Endodermal cell (in vitro differentiated cells): ENCODE results near the gene DEPDC7. TPM values are rescaled to one million over a fixed set of nuclear protein-coding genes. Genes with fewer than 3 reads are reported as not detected.

Experiments used
- DNase-seq: peaks from one replicate; pipeline ENCODE4 v3.0.0-alpha.2; 2017
- H3K27ac ChIP-seq: 2 replicates; pipeline ENCODE4 v1.5.1; 2013; ENCODE audit warnings: mild to moderate bottlenecking, low read depth, low read length, moderate library complexity
- H3K27me3 ChIP-seq: 2 replicates; pipeline ENCODE4 v1.6.1; 2013; ENCODE audit warnings: mild to moderate bottlenecking, low read length, moderate library complexity; ENCODE audit not compliant: insufficient read depth, control insufficient read depth, poor library complexity, severe bottlenecking
- H3K36me3 ChIP-seq: 2 replicates; pipeline ENCODE4 v1.7.0; 2013; ENCODE audit warnings: mild to moderate bottlenecking, low read length, moderate library complexity; ENCODE audit not compliant: control insufficient read depth, insufficient read depth
- H3K4me1 ChIP-seq: one replicate; pipeline ENCODE4 v1.7.0; 2013; ENCODE audit warnings: low read length; ENCODE audit not compliant: control insufficient read depth, insufficient read depth
- H3K4me3 ChIP-seq: 2 replicates; pipeline ENCODE4 v1.5.1; 2013; ENCODE audit warnings: mild to moderate bottlenecking, low read length, moderate library complexity
- H3K9ac ChIP-seq: 2 replicates; pipeline ENCODE4 v1.6.1; 2013; ENCODE audit warnings: mild to moderate bottlenecking, low read length, moderate library complexity; ENCODE audit not compliant: poor library complexity, severe bottlenecking; ENCODE audit errors: extremely low read depth
- H3K9me3 ChIP-seq: 2 replicates; pipeline ENCODE4 v1.6.1; 2013; ENCODE audit warnings: mild to moderate bottlenecking, low read length, moderate library complexity; ENCODE audit not compliant: control insufficient read depth
- H3K27ac Mint-ChIP-seq: 2 replicates; pipeline ENCODE4 v1.8.0; 2020; ENCODE audit warnings: mixed read lengths
- H3K27me3 Mint-ChIP-seq: 2 replicates; pipeline ENCODE4 v1.8.0; 2021; ENCODE audit warnings: mild to moderate bottlenecking, mixed read lengths; ENCODE audit not compliant: insufficient read depth
- H3K36me3 Mint-ChIP-seq: 2 replicates; pipeline ENCODE4 v1.8.0; 2020; ENCODE audit warnings: low read depth, mixed read lengths
- H3K4me1 Mint-ChIP-seq: 2 replicates; pipeline ENCODE4 v1.8.0; 2020; ENCODE audit warnings: mixed read lengths
- H3K4me3 Mint-ChIP-seq: 2 replicates; pipeline ENCODE4 v1.8.0; 2020; ENCODE audit warnings: mild to moderate bottlenecking, moderate library complexity, mixed read lengths
- H3K9me3 Mint-ChIP-seq: 2 replicates; pipeline ENCODE4 v1.8.0; 2020; ENCODE audit warnings: mild to moderate bottlenecking, mixed read lengths
- CTCF ChIP-seq: fragments of 200-600 bp; sonication (generic); conservative IDR thresholded peaks from 2 replicates; pipeline ENCODE4 v1.5.0; 2021; ENCODE audit warnings: antibody characterized with exemption, mild to moderate bottlenecking
- WGBS, 2 experiments: methylation state at CpG; one replicate each; pipeline versions ENCODE4 v1.1.5 to v1.1.7; 2013; ENCODE audit warnings: missing lambda C conversion rate in 2 of 2, mixed read lengths in 1 of 2; ENCODE audit not compliant: insufficient coverage in 1 of 2, insufficient read length in 1 of 2; 5-methylcytosine and 5-hydroxymethylcytosine counted together
- total RNA-seq, 2 donors: library from RNA; stranded (reverse); fragmentation: NEBNext Ultra II Directional in 1 of 2; extraction: Animal tissue kit (Norgen Biotek cat#: 25700) in 1 of 2; gene quantifications; 2 replicates in 1 of 2; 3 replicates in 1 of 2; pipeline ENCODE4 v1.2.1, GENCODE V29; 2021

The DEPDC7 gene
- total RNA-seq, 2 donors from 2014 or later: 7.7 to 11.4 TPM

DNA sequence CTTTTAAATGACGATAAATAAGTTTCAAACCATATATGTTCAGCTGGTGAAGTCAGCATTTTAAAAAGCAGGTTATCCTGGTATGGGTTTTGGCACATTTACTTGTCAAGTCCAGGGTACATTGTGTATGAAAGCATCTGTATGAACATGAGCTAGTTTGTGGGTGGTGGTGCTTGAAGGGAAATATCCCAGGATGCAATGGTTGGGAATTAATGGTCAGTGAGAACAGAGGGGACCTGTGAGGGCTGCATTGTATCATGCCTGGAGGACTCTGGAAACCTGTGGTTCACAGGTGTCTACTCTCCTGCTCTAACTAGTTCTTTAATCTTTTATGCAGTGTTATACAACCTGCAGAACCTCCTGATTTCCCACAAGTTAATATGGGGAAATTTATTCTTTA lies 5.8 kb downstream of the DEPDC7 start:
- peaks cover 45% of the 10 kb centered on the region for H3K4me1 Mint-ChIP-seq
- no peaks in the 10 kb centered on the region for H3K36me3 Mint-ChIP-seq
- peaks cover 14% of the 10 kb centered on the region for H3K27me3 Mint-ChIP-seq
- peaks cover 11% of the 10 kb centered on the region for H3K27me3 ChIP-seq
- WGBS, 2 experiments: 87% methylated on average over 1 of the region's 1 CpG; no CpG with 5 or more reads in 1 of the 2 experiments
- no peak overlapping the region for H3K4me3 Mint-ChIP-seq
- no peak overlapping the region for H3K9ac ChIP-seq
- H3K9me3 Mint-ChIP-seq: no peaks in the 10 kb centered on the region
- no peaks in the 10 kb centered on the region for H3K36me3 ChIP-seq
- H3K27ac Mint-ChIP-seq: no peak overlapping the region
- H3K4me1 ChIP-seq: peaks cover 13% of the 10 kb centered on the region
- TF ChIP-seq CTCF: no peak
- no peak overlapping the region for H3K4me3 ChIP-seq
- H3K27ac ChIP-seq: no peak overlapping the region
- H3K9me3 ChIP-seq: no peaks in the 10 kb centered on the region
- no peak for DNase-seq

- Histone ChIP-seq H3K9ac (no peak overlapping the region), H3K27me3 (peaks cover 7% of the 10 kb centered on the region), H3K9me3 (no peaks in the 10 kb centered on the region), H3K4me1 (peaks cover 13% of the 10 kb centered on the region), H3K4me3 (no peak overlapping the region), H3K27ac (no peak overlapping the region), H3K36me3 (no peaks in the 10 kb centered on the region)
- peaks cover 44% of the 10 kb centered on the region for H3K4me1 Mint-ChIP-seq
- no peak for DNase-seq
- 100% methylated on average over 1 of the region's 1 CpG for WGBS, 2 experiments
- H3K27ac Mint-ChIP-seq: no peak overlapping the region
- peaks cover 11% of the 10 kb centered on the region for H3K27me3 Mint-ChIP-seq
- no peaks in the 10 kb centered on the region for H3K36me3 Mint-ChIP-seq
- no peak for TF ChIP-seq CTCF
- no peak overlapping the region for H3K4me3 Mint-ChIP-seq
- no peaks in the 10 kb centered on the region for H3K9me3 Mint-ChIP-seq
These were observed 6.3 kb downstream of the DEPDC7 start for GRCh38 chr11:33021937-33022336.

GRCh38 chr11:33025339-33025722 lies 9.7 kb downstream of the DEPDC7 start:
- TF ChIP-seq CTCF: no peak
- no peak overlapping the region for H3K27ac Mint-ChIP-seq
- Histone ChIP-seq H3K36me3 (no peaks in the 10 kb centered on the region), H3K4me3 (no peak overlapping the region), H3K4me1 (peaks cover 18% of the 10 kb centered on the region), H3K27me3 (no peaks in the 10 kb centered on the region), H3K9me3 (no peaks in the 10 kb centered on the region), H3K9ac (no peak overlapping the region), H3K27ac (no peak overlapping the region)
- H3K36me3 Mint-ChIP-seq: peaks cover 2% of the 10 kb centered on the region
- WGBS, 2 experiments: 67 to 100% methylated on average over 1 to 3 of the region's 3 CpGs
- no peak overlapping the region for H3K4me3 Mint-ChIP-seq
- no peaks in the 10 kb centered on the region for H3K9me3 Mint-ChIP-seq
- peaks cover 1% of the 10 kb centered on the region for H3K27me3 Mint-ChIP-seq
- peaks cover 50% of the 10 kb centered on the region for H3K4me1 Mint-ChIP-seq
- no peak for DNase-seq
